Hematopoietic multipotent progenitor cell treated with erythropoietin and hydrocortisone succinate and interleukin-3 and kit ligand, for 15 days (in vitro differentiated cells): Measurements from ENCODE around the gene CNTNAP2.

Source experiments
- DNase-seq: peaks from one replicate; pipeline ENCODE4 v3.0.0-alpha.2; 2015; ENCODE audit warnings: low spot score

Gene CNTNAP2

DNA sequence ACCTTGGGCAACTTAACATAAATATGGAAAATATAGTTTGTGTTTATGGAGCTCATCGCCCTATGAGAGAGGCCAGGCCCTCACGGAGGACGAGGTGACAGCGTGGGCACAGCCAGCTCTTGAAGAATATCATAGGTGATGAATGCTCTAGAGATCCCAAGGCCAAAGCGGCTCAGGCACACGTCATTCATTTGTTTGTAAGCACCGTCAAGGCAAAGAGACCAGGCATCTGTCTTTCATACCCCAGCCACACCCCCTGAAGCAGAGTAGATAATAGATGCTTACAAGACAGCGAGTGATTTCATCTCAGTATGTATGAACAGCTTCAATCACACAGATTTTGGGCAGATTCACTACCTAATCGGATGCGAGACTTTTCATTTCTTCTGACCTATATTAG lies 2231.9 kb downstream of the CNTNAP2 start:
- DNase-seq = no peak

DNA sequence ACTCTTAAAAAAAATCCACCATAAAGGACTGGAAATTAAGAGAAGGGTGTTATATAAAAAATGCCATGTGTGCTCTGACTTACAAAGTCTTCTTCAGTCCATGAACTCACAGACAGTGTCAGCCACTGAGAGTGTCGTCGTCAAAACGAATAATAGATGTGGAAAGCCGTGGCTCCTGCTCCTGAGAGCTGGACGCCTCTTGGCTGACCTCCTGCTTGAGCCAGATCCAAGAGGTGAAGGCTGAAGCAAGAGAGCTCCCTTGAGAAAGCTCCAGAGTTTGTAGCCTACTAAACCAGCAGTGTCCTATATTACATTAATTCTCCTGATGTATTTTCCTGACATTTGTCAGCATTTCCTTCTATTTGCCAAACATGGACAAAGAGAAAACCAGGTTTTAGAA lies 2239.7 kb downstream of the CNTNAP2 start:
- no peak for DNase-seq

DNA sequence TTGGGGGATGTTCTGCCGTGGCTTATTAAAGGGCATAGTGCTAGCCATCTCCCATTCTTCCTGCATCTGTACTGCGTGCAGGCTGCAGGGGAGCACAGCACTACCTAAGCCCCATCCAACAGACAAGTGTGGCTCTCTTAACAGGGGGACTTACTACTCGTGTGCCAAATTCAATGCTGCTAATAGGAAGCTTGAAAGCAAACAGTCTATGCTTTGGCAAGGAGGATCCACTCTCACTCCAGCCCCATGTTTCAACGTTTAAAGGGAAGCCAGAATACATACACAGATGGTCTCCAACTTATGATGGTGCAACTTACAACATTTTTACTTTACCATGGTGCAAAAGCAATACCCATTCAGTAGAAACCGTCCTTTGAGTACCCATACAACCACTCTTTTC lies 2245.9 kb downstream of the CNTNAP2 start:
- no peak for DNase-seq

DNA sequence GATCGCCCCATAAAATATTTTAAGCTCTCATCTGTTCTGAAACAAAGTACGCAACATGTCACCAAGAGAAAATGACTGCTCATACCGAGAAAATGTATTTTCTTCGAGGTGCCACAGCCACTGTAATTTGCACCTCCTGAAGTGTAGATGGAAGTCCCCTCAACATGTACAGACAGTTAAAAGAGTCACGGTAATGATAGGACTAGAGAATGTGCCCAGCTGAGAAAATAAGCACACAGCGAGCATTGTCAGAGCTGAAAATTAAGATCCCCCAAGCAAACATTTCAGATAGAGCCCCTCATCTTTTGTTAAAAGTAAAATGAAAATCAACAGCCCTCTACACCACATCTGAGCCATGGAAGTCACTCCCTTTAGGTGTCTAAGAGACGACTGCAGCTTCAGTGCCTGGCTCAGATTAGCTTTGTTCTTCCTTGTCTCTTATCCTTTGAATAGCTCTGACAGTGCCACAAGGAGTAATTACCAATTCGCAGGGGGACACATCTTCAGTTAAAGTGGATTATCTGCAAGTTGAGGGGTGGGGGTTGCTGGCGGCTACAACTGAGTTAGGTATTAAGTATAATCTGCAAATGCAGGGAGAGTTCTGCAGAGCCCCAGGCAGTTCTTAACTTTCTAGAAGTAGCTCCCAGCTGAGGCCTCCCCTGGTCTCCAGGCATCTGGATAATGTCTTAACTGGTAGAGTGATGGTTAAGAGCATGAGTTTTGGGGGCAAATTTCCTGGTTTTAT lies 2251.3 kb downstream of the CNTNAP2 start:
- DNase-seq = no peak

- DNase-seq = no peak
These were observed 2252.0 kb downstream of the CNTNAP2 start for GRCh38 chr7:148368562-148368961.

- no peak for DNase-seq
These were observed 2254.8 kb downstream of the CNTNAP2 start for GRCh38 chr7:148371280-148371937.

- DNase-seq = no peak
These were observed 2258.0 kb downstream of the CNTNAP2 start for GRCh38 chr7:148374396-148375259.

DNA sequence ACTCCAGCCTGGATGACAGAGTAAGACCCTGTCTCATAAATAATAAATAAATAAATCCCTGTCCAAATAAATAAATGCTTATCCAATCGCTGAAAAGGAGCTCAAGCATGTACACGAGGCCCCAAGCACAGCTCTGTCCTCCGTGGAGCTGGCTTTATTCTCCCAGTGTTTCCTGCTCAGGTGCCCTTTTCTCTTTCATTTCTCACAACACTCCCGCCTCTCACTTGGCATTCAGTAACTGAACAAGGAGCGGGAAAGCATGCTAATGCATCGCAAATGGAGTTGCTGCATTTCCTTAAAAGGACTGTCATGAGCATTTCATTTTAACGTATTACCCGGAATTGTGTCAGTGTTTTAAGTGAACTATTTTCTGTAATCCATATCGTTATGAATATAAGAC lies 2263.1 kb downstream of the CNTNAP2 start:
- DNase-seq = no peak

GRCh38 chr7:148380596-148381419 lies 2264.2 kb downstream of the CNTNAP2 start:
- no peak for DNase-seq

- DNase-seq = no peak
These were observed 2266.0 kb downstream of the CNTNAP2 start for GRCh38 chr7:148382596-148382995.

- no peak for DNase-seq
These were observed 2267.1 kb downstream of the CNTNAP2 start for GRCh38 chr7:148383651-148384050.

GRCh38 chr7:148385009-148385682 lies 2268.5 kb downstream of the CNTNAP2 start:
- DNase-seq = no peak

GRCh38 chr7:148390381-148390780 lies 2273.8 kb downstream of the CNTNAP2 start:
- no peak for DNase-seq

GRCh38 chr7:148391591-148391990 lies 2275.0 kb downstream of the CNTNAP2 start:
- DNase-seq = no peak

- DNase-seq = no peak
These were observed 2278.0 kb downstream of the CNTNAP2 start for GRCh38 chr7:148394582-148394981.

GRCh38 chr7:148395352-148395811 lies 2278.8 kb downstream of the CNTNAP2 start:
- no peak for DNase-seq

GRCh38 chr7:148395990-148396716 lies 2279.6 kb downstream of the CNTNAP2 start:
- DNase-seq = no peak

DNA sequence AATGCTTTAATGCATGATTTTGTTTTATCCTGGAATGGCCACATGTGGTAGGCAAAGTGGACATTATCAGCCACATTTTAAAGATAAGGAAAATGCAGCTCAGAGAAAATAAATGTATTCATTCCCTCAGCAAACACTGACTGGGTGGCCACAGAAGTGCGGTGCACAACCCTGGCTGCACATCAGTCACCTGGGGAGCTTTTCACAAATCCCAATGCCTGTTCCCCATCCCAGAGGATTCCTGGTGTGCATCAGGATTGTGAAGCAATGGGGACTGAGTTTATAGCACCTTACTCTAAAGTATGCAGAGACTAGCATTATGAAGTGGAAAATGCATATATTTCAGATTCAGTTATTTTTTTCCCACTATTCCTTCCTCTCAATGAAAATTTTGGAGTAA lies 2280.5 kb downstream of the CNTNAP2 start:
- DNase-seq = no peak

GRCh38 chr7:148397551-148397950 lies 2280.9 kb downstream of the CNTNAP2 start:
- DNase-seq = no peak

DNA sequence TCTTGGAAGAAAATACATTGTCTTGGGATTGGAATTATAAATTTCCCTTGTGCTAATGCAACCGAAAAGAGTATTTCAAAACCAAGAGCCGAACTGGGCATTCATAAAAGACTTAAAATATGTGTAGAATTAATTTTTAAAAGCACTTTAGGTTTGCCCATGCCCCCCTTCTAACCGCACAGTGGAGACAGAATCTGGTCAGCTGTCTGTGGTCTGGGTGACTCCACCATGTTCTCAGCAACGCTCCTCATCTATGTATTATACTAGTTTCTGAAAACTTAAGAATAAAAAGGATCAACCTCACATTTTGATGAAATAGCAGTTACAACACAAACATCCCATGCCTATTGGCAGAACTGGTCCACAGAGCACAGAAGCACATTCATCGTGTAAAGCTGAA lies 2281.4 kb downstream of the CNTNAP2 start:
- no peak for DNase-seq
